Stimulated activated CD8-positive, alpha-beta memory T cell treated with anti-CD3 and anti-CD28 coated beads, Interleukin-15, amount 100 ng/mL, for 24 hours (primary cell): Measurements from ENCODE around the gene SUSD6.
"Not testable (repeated sequence)": the region's sequence is repeated elsewhere in the genome, so short reads cannot be mapped to it uniquely, and the experiment has no call there.

Source experiments
- DNase-seq: peaks from one replicate; pipeline ENCODE4 v3.0.0-alpha.2; 2020; ENCODE audit warnings: low read depth

The SUSD6 gene

GRCh38 chr14:69695322-69696203 lies 84.2 kb downstream of the SUSD6 start:
- no peak for DNase-seq

- DNase-seq, result no peak
Measured at GRCh38 chr14:69696204-69696527, 84.8 kb downstream of the SUSD6 start.

- DNase-seq, result no peak
Measured at GRCh38 chr14:69696633-69697557, 85.5 kb downstream of the SUSD6 start.

DNA sequence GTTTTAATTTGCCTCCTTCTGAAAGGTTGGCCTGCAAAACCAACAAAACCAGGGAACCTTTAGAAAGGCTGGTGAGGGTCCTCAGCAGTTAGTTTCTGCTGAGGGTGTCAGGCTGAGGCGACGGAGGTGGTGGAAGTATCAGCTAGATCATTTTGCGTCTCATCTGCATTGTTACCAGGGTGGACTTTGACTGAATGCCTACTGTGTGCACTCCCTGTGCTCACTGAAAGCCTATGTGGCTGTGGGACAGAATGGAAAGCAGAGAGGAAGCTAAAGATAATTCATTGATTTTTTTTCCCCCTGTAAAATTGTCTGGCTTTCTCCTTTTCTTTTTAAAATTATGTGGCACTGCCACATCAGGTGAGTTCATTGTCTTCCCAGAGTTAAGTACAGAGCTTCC lies 87.2 kb downstream of the SUSD6 start:
- no peak for DNase-seq

- not testable (repeated sequence) for DNase-seq
Measured at GRCh38 chr14:69699243-69699642, 87.8 kb downstream of the SUSD6 start.

GRCh38 chr14:69699748-69700303 lies 88.4 kb downstream of the SUSD6 start:
- no peak for DNase-seq

DNA sequence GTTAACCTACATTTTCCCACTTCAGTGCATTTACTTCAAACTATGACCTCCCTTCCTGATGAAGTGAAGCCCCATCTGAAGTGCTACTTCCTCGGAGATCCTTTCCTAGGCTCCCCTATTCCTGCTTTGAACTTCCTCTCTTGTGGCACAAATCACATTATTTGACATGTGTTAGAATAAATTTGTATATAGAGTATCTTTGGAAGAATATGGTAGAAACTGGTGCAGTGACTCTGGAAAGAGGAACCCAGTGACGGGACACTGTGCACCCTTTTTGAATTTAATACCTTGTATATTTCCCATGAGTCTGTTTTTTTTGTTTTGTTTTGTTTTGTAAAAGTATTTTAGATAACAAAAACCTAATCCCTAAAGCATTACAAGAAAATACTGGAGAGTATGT lies 89.2 kb downstream of the SUSD6 start:
- DNase-seq, result no peak

- no peak for DNase-seq
Measured at GRCh38 chr14:69701291-69701690, 89.9 kb downstream of the SUSD6 start.

DNA sequence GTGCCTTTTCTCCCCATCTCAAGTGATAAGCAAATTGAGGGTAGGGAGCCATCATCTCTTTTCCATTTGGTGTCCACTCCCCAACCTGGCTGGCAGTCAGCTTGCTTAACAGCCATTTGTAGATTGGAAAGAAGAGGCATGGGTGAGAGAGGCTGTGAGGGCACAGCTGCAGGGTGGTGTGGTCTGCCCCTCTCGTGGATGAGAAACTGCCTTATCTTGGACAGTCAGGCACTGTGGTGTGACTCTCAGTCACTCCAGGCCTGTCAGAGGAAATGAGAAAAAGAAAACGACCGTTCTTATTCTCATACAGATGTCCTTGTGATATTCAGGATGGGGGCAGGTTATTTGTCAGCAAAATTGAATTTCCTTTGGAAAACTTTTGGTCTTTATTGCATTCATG lies 90.5 kb downstream of the SUSD6 start:
- DNase-seq, result no peak

- no peak for DNase-seq
Measured at GRCh38 chr14:69703047-69704039, 91.9 kb downstream of the SUSD6 start.

DNA sequence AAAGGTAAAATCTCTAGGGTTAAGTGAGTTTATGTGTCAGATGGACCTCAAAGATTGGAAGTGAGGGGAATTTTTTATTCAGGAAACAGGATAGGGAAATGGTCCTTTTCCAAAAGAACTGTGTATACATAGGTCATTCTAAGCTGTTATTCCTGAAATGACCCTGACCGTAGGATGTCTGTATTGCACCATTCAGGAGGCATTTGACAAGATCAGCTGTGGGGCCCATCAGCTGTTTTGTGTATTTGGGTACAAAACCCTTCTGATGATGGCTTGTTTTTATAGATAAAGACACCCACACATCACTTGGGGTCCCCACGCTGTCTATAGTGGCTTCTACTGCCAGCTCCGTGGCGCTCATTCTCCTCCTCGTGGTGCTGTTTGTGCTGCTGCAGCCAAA lies 92.9 kb downstream of the SUSD6 start:
- DNase-seq, result no peak

- no peak for DNase-seq
Measured at GRCh38 chr14:69705706-69706105, 94.3 kb downstream of the SUSD6 start.

GRCh38 chr14:69708049-69708448 lies 96.7 kb downstream of the SUSD6 start:
- DNase-seq, result no peak

DNA sequence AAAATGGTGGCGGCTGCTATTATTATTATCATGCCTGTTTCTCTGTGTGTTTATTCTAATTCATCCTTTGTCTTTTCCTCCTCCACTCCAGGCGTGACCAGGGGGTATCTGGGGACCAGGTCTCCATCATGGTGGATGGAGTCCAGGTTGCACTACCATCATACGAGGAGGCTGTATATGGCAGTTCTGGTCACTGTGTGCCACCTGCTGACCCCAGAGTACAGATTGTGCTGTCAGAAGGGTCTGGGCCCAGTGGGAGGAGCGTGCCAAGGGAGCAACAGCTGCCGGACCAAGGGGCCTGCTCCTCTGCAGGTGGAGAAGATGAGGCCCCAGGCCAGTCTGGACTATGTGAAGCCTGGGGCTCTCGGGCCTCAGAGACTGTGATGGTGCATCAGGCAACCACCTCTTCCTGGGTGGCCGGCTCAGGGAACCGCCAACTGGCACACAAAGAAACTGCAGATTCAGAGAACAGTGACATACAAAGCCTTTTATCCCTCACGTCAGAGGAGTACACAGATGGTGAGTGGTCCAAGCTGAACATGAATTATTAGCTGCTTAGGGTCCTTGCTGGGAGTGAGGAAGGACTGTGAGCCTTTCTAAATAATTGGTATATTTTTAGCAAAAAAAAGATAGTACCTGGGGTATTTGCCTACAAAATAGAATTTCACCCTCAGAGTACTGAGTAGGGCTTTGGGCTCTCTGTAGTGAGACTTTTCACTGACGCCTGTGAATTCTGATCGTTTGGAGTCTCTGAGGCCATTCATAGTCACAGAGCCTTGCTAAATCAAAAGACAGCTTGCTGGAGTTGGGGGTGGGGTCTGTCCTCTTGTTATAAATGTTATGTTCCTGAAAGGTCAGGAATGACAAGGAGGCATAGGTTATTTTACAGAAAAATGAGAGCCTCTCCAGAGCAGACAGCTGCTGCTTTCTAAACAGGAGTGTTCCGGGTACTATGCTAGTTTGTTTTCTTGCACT lies 97.5 kb downstream of the SUSD6 start:
- DNase-seq, result no peak

DNA sequence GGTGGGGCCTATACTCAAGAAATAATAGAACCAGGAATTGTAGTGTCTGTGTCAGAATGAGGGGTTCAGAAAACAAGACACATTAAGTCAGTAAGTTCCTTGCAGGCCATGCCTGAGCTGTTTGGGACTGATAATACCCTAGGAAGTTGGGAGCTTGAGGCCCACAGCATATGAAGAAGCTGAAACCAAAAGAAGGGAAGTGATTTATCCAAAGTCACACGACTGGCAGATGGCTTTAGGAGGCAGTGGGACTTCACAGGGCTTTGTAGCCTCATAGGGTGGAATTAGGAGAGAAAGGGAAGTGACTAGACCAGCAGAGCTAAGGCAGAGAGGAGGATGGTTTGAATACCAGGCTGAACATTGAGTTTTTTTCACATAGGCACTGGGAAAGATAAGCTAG lies 99.0 kb downstream of the SUSD6 start:
- no peak for DNase-seq

GRCh38 chr14:69711065-69711464 lies 99.7 kb downstream of the SUSD6 start:
- DNase-seq, result no peak

DNA sequence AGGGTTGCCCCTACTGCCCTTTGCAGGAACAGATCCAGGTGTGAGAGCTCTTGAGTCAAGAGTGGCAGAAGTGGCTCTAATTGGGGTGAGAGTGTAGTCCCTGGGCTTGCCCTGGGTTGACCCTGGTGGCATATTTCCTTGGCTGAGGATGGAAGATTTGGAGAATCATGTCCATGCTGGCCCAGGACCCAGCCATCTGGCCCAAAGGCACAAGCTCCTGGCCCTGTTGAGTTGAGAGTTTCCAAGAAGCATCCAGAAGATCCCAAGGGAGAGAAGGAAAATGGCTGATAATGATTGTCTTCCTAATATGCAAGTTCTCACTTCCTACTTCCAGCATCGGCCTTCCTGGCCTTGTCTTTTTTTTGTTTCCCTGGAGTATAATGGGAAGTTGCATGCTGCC lies 100.1 kb downstream of the SUSD6 start:
- DNase-seq, result no peak

DNA sequence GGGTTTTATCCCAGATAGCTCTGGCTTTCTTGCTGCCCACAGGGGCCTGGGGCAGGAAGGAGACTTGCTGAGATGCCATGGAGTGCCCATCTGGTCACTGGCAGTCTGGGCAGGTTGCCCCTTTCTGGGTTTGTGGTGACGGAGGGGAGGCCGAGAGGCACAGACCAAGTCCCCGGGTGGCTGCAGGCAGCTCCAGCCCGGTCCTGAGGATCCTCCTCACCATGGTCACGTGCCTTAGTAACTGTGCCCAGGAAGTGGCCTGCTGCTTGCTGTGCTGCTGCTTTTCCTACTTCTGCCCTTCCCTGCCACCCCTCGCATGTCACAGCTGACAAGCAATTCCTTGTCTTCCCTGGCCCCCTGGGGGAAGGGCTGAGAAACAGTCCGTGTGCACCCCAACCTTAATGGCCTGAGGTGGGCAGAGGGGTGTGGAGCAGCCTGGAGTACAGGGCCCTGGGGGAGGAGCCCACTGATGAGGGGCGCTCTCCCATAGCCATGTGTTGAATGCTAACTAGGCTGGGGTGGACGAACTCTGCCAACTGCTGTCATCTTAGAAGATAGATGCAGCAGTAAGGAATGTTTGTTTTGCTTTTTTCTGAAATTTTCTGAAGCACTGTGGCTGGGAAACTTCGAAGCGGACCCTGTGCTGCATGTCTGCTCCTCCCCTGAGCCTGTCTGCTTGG lies 100.6 kb downstream of the SUSD6 start:
- no peak for DNase-seq

- no peak for DNase-seq
Measured at GRCh38 chr14:69712599-69713088, 101.2 kb downstream of the SUSD6 start.
